HG03060 (cell line): Measurements from ENCODE around the gene GPATCH2L.

Experiments used
- ATAC-seq: cut with Tn5 transposase; IDR thresholded peaks from one replicate; pipeline ENCODE4 v1.9.1; 2021; ENCODE audit warnings: low read depth, moderate number of reproducible peaks; ENCODE audit not compliant: unreplicated experiment

GPATCH2L gene

DNA sequence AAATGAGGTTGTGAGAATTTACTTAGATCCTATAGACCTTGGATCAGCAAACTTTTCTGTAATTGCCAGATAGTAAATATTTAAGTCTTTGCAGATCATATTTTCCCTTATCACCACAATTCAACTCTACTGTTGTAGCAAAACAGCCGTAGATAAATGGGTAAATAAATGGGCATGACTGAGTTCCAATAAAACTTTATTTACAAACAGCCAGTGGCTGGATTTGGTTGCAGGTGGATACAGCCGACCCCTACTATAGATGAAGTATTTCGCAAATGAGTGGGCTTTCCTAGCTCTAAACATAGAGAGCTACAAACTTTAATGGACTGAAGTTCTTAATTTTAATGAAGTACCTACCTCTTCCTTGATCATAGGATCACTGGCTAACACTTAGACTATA lies 100.7 kb downstream of the GPATCH2L start:
- no peak for ATAC-seq

- no peak for ATAC-seq
Measured at GRCh38 chr14:76253111-76253510, 101.4 kb downstream of the GPATCH2L start.

DNA sequence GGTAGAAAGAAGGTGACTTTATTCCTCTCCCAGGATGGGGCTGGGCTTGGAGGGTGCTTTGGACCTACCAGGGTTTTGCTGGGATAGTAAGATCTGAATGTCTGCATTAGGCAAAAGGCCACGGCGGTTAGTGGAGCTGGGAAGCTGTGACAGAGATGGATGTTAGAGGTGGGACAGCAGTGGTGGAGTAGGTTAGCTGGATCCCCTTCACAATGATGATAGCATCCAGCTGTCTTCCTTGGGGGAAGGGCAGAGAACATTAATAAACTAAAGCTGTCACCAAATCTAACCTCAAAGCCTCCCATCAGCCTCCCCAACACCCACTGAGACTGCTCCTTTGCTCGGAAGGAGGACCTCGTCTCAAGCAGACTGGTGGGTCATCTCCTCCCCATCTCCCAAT lies 104.8 kb downstream of the GPATCH2L start:
- ATAC-seq, result no peak

DNA sequence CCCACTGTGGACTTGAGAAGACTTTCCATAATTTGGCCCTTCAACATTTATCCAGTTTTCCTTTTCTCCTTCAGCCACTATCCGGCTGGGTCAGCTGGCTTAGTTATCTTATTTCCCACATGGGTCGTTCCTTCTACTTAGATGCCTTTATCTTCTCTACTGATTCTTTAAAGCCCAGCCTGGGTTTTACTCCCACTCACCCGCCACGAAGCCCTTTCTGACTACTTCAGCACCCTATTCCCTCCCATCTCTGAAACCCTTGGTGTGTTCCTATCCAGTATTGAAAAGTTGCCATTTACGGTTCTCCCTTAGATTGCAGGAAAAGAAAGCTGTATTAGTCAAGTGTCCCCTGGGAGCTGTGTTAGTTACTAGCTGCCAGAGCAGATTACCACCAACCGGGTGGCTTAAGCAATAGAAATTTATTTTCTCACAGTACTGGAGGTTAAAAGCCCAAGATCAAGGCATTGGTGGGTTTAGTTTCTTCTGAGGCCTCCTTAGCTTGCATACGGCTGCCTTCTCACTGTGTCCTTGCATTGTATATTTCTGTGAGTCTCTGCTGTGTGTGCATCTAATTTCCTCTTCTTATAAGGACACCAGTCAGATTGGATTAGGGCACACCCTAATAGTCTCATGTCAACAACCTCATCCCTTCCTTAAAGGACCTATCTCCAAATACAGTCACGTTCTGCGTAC lies 105.5 kb downstream of the GPATCH2L start:
- no peak for ATAC-seq

DNA sequence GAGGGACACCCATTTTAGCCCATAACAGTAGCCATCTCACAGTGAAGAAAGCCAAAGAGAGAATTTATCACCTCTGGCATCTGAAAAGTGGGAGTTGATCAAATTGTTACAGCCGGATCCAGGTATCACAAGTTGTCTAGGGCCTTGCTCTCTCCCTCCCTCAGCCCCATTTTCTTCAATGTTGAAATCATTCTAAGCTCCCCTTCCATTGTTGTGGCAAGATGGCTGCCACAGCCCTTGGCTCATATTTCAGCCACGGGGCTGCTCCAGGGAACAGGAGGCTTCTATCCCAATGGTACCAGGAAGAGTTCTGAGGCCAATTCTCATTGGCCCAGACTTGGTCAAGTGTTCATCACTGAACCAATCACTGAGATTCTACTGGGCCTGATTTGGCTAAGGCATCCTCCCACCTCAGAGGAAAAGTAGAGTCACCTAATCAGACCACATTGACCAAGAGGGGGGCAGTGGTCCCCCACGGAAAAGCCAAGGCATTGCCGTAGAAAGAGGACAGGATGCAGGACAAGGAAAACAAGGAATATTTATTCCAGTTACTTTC lies 106.2 kb downstream of the GPATCH2L start:
- no peak for ATAC-seq

DNA sequence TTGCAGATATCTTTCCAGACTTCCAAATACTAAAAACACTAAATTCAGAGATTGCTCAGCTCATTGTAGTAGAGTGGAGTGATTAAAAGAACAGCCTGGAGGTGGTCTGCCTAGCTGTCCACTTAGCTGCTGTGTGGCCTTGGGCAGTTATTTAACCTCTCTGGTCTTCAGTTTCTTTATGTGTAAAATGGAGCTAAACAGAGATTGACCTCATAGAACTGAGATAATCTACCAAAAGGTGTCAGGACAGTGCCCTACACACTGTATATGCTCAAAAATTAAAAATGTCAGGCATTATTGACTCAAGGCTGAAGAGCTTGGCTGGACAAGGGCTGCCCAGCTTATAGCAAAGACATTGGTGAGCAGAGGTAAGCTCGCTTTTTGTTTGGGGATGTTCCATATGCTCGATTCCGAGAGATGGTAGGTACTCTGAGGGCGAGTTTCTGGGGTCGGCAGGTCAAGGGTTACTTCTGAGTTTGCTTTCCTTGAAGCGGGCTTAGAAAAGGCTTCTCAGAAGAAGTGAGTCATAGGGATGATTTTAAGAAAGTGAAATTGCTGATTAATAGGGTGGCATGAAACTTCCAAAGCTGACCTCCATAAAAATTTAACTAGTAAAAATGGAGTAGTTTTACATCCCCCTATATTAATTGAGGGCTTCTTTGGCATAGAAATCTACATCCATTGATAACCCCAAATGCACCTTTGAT lies 107.5 kb downstream of the GPATCH2L start:
- ATAC-seq, result no peak

- ATAC-seq, result no peak
Measured at GRCh38 chr14:76260749-76261148, 109.0 kb downstream of the GPATCH2L start.

GRCh38 chr14:76261371-76261811 lies 109.7 kb downstream of the GPATCH2L start:
- ATAC-seq, result no peak

- no peak for ATAC-seq
Measured at GRCh38 chr14:76262641-76263040, 110.9 kb downstream of the GPATCH2L start.
